Measurements from ENCODE around the gene JMJD1C.

The JMJD1C gene

GRCh38 chr10:63268798-63269503, 196.8 kb downstream of the JMJD1C start (continued):
- TF ChIP-seq ZNF416 (tag by site-specific recombination; IDR thresholded peaks at IDR 0.05) = no peak
- no peak for TF ChIP-seq ZNF214 (tag by site-specific recombination; IDR thresholded peaks at IDR 0.05; ENCODE audit: borderline replicate concordance)
- no peak for TF ChIP-seq ZNF791 (tag by site-specific recombination; IDR thresholded peaks at IDR 0.05)
- TF ChIP-seq ZNF558 (tag by site-specific recombination; IDR thresholded peaks at IDR 0.05) = no peak; the same call in none of the 2 replicates
- no peak for TF ChIP-seq ZNF37A (tag by site-specific recombination; IDR thresholded peaks at IDR 0.05)
- TF ChIP-seq BCL11A (tag by site-specific recombination; IDR thresholded peaks at IDR 0.05; ENCODE audit: low read depth) = no peak; the same call in 1 of the 2 replicates
- no peak for TF ChIP-seq ZNF404 (tag by site-specific recombination; IDR thresholded peaks at IDR 0.05)
- no peak for TF ChIP-seq ZNF175 (tag by site-specific recombination; IDR thresholded peaks at IDR 0.05)
- TF ChIP-seq ZNF350 (tag by site-specific recombination; IDR thresholded peaks at IDR 0.05) = no peak
- peak; percentile 59; the same call in 1 of the 2 replicates for TF ChIP-seq KLF1 (tag by site-specific recombination; IDR thresholded peaks at IDR 0.05)
- TF ChIP-seq ZNF473 (tag by site-specific recombination; IDR thresholded peaks at IDR 0.05) = no peak
- 0 out of 2 replicates have a peak, but pooled peaks have one; percentile 30 for TF ChIP-seq ZNF76 (tag by site-specific recombination; IDR thresholded peaks at IDR 0.05; ENCODE audit: borderline replicate concordance, low read depth)
- no peak for TF ChIP-seq AEBP2 (tag by site-specific recombination; IDR thresholded peaks at IDR 0.05; ENCODE audit: borderline replicate concordance)
- TF ChIP-seq ZNF785 (tag by site-specific recombination; IDR thresholded peaks at IDR 0.05) = no peak
- peak; percentile 99 for TF ChIP-seq ZEB2 (tag by site-specific recombination; IDR thresholded peaks at IDR 0.05)
- no peak for TF ChIP-seq ZNF707 (tag by site-specific recombination; IDR thresholded peaks at IDR 0.05)
- TF ChIP-seq ZNF580 (tag by site-specific recombination; IDR thresholded peaks at IDR 0.05) = no peak
- no peak for TF ChIP-seq ZNF585B (tag by site-specific recombination; IDR thresholded peaks at IDR 0.05)
- no peak for TF ChIP-seq MEIS1 (CRISPR knock-in tag; IDR thresholded peaks at IDR 0.05; ENCODE audit: borderline replicate concordance)
- TF ChIP-seq ZNF174 (tag by site-specific recombination; IDR thresholded peaks at IDR 0.05) = no peak
- TF ChIP-seq MYNN (tag by site-specific recombination; IDR thresholded peaks at IDR 0.05; ENCODE audit: borderline replicate concordance) = no peak
- TF ChIP-seq ZNF530 (tag by site-specific recombination; IDR thresholded peaks at IDR 0.05; ENCODE audit: low read depth) = no peak
- peak; percentile 97 for TF ChIP-seq ZNF629 (tag by site-specific recombination; IDR thresholded peaks at IDR 0.05)
- TF ChIP-seq ZNF747 (tag by site-specific recombination; IDR thresholded peaks at IDR 0.05) = no peak
- TF ChIP-seq GLIS2 (tag by site-specific recombination; IDR thresholded peaks at IDR 0.05) = no peak
- peak; percentile 73 for TF ChIP-seq ZFP37 (tag by site-specific recombination; IDR thresholded peaks at IDR 0.05)
- peak; percentile 63; the same call in 1 of the 2 replicates for TF ChIP-seq ATF2 (tag by site-specific recombination; IDR thresholded peaks at IDR 0.05; ENCODE audit: low read depth)
- TF ChIP-seq ZNF292 (tag by site-specific recombination; IDR thresholded peaks at IDR 0.05; ENCODE audit: borderline replicate concordance, low read depth) = no peak
- no peak for TF ChIP-seq ZBTB11 (tag by site-specific recombination; conservative IDR thresholded peaks at IDR 0.05; ENCODE audit: low read depth)
- peak; percentile 91 for TF ChIP-seq OSR2 (tag by site-specific recombination; IDR thresholded peaks at IDR 0.05)
- TF ChIP-seq ZNF510 (tag by site-specific recombination; IDR thresholded peaks at IDR 0.05; ENCODE audit: insufficient replicate concordance) = no peak
- no peak for TF ChIP-seq ZNF16 (tag by site-specific recombination; IDR thresholded peaks at IDR 0.05; ENCODE audit: low read depth)
- 0 out of 2 replicates have a peak, but pooled peaks have one; percentile 34 for TF ChIP-seq ZSCAN23 (tag by site-specific recombination; IDR thresholded peaks at IDR 0.05)
- no peak for TF ChIP-seq ZNF248 (tag by site-specific recombination; IDR thresholded peaks at IDR 0.05)
- TF ChIP-seq ZNF132 (tag by site-specific recombination; IDR thresholded peaks at IDR 0.05; ENCODE audit: borderline replicate concordance) = no peak
- no peak for TF ChIP-seq ZNF211 (tag by site-specific recombination; IDR thresholded peaks at IDR 0.05; ENCODE audit: low read depth)

Measured in HEK293 (cell line).